GM21619 (cell line): ENCODE data around the gene USP50.
"Not testable (repeated sequence)": the region's sequence is repeated elsewhere in the genome, so short reads cannot be mapped to it uniquely, and the experiment has no call there.

ENCODE experiments used
- ATAC-seq: cut with Tn5 transposase; IDR thresholded peaks from one replicate; pipeline ENCODE4 v1.9.1; 2021; ENCODE audit not compliant: unreplicated experiment

The USP50 gene

DNA sequence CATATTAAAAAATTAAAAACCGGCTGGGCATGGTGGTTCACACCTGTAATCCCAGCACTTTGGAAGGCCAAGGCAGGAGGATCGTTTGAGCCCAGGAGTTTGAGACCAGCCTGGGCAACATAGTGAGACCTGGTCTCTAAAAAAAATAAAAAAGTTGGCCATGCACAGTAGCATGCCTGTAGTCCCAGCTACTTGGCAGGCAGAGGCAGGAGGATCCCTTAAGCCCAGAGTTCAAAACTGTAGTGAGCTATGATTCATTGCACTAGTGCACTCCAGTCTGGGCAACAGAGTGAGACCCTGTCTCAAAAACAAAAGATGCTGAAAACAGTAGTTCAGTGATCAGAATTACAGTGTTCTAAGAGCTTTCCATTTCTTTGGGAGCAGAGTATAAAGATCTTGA, 40.8 kb downstream of the USP50 start:
- ATAC-seq, result not testable (repeated sequence)

GRCh38 chr15:50503144-50503543, 43.3 kb downstream of the USP50 start:
- no peak for ATAC-seq

GRCh38 chr15:50501815-50502214, 44.7 kb downstream of the USP50 start:
- ATAC-seq, result no peak

- no peak for ATAC-seq
Measured at GRCh38 chr15:50500352-50500751, 46.1 kb downstream of the USP50 start.

GRCh38 chr15:50496692-50497091, 49.8 kb downstream of the USP50 start:
- no peak for ATAC-seq

- not testable (repeated sequence) for ATAC-seq
Measured at GRCh38 chr15:50494547-50494946, 51.9 kb downstream of the USP50 start.

GRCh38 chr15:50493625-50494024, 52.8 kb downstream of the USP50 start:
- no peak for ATAC-seq

DNA sequence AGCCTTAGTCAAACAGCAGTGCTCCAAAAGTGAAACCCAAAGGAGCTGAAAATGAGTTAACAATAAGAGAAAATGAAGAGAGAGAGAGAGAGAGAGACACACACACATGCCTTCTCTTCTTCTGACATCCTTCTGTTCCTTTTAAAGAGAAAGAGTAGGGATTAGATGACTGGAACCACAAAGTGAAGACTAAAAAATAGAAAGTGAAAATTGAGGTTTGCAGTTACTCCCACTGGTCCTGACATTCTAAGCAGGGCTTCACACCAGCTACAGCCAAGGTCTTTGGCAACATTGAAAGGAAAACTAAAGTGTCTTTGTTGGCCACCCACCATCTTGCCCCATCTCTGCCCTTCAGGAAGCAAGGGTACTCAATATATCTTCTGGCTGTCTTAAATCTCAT, 59.2 kb downstream of the USP50 start:
- no peak for ATAC-seq

- ATAC-seq, result no peak
Measured at GRCh38 chr15:50485389-50485788, 61.1 kb downstream of the USP50 start.

DNA sequence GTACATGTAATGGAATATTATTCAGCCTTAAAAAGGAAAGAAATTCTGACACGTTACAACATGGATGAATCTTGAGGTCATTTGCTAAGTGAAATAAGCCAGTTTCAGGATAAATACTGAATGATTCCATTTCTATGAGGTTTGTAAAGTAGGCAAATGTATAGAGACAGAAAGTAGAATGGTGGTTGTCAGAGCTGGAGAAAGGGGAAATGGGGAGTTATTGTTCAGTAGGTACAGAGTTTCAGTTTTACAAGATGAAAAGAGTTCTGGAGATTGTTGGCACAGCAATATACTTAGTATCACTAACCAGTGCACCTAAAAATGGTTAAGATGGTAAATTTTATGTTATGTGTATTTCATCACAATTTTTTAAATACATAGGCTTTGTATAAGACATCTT, 61.7 kb downstream of the USP50 start:
- peak; percentile 53 for ATAC-seq

DNA sequence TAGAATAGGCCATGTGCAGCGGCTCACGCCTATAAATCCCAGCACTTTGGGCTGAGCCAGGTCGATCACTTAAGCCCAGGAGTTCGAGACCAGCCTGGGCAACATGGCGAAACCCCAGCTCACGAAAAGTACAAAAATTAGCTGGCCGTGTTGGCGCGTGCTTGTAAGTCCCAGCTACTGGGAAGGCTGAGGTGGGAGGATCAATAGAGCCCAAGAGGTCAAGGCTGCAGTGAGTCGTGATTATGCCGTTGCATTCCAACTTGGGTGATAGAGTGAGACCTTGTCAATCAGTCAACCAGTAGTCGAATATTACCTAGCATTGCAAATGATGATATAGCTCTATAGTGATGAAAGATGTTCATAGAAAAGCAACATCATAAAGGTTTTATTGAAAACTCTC, 70.3 kb downstream of the USP50 start:
- no peak for ATAC-seq

DNA sequence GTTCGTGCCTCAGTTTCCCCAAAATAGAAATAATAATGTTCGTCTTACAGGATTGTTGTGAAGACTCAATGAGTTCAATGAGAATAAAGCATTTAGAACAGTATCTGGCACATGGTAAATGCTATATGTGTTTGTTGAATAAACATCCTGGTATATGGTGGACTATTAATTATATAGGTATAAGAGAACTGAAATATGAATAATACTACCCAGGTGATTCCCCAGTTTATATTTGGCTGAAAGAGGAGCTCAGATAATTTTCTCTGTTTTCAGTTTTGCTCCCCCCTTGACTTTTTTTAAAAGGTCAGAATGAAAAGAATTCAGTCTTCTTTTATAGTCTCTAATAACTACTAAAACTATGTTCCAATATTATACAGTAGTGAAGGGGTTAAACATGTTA, 75.4 kb downstream of the USP50 start:
- ATAC-seq, result no peak

GRCh38 chr15:50463423-50464358, 82.8 kb downstream of the USP50 start:
- ATAC-seq, result no peak

DNA sequence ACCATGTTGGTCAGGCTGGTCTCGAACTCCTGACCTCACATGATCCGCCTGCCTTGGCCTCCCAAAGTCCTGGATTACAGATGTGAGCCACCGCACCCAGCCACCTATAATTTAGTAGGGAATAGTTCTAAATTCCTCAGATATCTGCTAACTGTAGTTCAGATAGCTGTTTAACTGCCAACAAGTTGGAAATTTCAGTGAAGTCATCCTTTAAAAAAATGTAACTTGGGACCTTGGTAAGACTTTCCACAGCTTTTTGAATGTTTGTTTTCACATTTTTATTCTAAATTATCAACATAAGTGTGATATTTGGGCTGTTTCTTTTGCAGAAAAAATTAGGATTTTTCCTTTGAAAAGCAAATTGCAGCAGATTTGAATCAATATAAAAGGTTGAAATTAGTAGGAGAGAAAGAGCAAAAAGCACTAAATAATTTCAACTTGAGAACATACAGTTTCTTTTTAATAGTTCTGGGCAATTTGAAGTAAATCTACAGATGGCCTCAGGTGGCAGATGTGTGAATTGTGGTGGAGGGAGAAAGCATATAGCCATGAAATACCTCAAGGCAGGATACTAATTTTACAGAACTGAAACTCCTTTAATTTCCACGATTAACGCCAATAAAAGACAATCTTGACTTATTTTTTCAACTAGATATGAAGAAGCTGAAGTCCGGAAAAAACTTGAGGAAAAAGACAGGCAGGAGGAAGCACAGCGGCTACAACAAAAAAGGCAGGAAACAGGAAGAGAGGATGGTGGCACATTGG, 87.9 kb downstream of the USP50 start:
- no peak for ATAC-seq

GRCh38 chr15:50452927-50453326, 93.5 kb downstream of the USP50 start:
- ATAC-seq, result no peak
